GM19455 (cell line): ENCODE measurements around the gene RSPH9.
A peak's percentile ranks its signal among the peaks of the same experiment; 100 is the strongest.

Experiments
- ATAC-seq: cut with Tn5 transposase; IDR thresholded peaks from one replicate; pipeline ENCODE4 v1.9.1; 2021; ENCODE audit not compliant: unreplicated experiment

Gene RSPH9

DNA sequence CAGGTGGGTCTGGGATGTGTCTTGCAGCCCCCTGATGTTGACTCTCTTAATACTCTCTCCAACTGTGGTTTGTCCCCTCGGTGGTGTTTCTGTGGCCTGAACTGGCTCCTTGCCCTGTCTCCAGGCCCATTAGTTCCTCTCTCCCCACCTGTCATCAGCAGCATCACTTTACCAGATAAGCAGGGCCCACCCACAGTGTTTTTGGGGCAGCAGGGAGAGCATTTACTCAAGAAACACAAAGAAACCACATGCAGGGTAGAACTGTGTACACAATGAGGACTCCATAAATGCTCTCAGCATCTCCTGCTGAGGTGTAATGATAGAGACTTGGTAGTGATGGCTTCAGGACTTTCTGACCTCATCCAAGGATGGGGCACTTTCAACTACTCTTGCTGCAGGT, 62.9 kb downstream of the RSPH9 start:
- no peak for ATAC-seq

DNA sequence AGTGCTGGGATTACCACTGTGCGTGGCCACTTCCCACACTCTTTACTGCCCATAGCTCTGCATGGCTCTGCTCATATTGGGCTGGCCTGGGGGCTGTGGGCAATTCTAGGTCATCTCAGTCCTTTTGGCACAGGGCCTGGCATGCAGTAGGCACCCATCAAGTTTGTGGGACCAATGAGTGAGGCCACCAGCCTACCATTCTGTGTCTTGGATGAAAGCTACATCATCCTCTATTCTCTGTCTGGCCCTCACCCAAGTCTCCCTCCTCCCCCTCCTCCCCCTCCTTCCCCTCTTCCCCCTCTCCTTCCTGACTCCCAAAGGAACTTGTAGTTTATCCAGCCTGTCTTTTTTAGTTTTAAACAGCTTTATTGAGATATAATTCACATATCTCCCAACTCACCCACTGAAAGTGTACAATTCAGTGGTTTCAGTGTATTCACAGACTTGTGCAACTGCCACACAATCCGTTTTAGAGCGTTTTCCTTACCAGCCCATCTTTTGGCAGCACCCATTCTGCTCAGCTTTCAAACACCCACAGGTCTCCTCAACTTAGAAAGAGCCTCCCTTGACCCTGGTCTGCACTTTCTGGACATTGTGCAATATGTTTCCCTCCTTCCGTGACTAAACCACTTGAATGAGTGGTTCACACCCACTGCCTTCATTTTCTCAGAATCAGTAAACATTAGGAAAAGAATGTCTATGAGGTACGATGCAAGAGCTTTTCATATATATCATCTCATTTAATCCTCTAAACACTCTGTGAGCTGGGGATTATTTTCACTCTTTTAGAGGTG, 64.2 kb downstream of the RSPH9 start:
- no peak for ATAC-seq

DNA sequence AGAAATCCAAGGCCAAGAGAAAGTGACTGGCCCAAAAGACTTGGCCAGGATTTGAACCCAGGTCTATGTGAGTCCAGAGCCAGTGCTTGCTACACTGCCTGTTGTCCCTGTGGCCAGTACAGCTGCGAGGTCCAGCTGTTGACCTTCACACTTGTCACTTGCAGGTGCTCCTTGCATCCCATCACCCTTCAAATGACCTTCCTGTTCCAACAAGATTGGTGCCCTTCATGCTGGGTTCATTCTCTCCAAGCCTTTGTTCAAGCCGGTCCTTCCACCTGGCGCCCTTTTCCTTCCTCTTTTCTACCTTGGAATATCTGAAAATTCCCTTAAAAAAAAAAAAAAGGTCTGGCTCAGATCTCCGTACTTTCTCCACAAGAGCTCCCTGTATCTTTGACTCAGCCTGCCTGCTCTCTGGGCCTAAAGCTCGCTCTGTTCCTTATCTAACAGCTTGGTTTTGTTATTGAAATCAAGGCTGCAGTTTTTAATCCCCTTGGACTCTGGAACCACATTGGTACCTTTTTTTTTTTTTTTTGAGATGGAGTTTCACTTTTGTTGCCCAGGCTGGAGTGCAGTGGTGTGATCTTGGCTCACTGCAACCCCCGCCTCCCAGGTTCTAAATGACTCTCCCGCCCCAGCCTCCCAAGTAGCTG, 64.9 kb downstream of the RSPH9 start:
- ATAC-seq, result no peak

DNA sequence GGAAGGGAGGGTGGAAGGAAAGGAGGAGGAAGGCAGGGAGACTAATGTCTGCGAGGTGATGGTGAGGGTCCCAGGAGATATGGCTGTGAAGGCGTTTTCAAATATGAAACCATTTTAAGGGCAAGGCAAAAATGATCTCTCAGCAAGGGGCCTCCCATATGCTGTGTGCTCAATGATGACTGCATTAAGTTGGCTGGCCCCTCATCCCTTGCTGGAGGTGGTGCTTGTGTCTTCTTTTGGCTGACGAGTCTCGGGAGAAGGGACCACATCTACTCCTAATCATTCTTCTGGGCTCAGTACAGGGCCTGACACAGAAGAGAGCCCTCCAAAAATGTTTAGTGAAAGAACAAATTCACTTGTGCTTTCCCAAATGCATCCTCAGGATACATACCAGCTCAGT, 65.7 kb downstream of the RSPH9 start:
- no peak for ATAC-seq

DNA sequence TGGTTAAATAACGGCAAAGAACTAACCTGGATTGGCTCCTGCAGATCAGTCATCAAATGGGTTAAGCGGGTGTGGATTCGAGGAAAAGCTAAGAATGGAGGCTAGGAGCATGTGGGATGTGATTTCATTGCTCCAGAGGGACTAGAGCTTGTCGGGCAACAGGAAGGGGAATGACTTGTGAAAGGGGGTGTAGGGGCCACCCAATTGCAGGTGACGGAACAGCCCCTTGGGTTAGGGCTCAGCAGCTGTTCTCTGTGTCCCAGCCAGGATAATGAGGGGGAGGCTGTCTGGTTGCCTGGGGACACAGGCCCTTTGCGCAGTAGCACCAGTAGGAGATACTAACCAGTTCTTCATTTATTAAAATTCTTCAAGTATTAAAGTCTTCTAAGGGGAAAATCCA, 67.7 kb downstream of the RSPH9 start:
- ATAC-seq, result no peak

DNA sequence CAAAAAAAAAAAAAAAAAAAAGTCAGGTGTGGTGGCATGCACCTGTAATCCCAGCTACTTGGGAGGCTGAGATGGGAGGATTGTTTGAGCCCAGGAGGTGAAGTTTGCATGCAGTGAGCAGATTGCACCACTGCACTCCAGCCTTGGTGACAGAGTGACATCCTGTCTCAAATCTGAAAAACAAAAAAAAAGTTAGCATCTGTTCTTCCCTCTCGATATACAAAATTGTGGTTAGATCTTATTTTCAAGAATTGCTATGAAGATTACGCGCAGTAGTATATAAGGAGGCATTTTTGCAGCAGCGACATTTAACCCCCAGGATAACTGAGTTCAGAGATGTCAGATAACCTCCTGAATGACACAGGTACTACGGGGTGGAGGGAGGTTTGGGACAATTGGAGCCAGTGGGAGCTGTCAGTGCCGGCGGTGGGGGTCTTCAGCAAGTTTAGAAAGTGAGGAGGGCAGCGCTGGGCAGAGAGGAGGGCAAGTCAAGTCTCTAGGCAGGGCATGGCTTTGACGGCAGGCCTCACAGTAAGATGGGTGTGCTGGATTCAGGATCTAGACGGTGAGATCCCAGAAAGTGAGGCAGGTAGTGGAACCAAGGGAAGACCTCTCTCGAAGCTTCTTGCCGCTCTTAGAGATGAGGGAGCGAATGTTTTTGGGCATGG, 68.9 kb downstream of the RSPH9 start:
- ATAC-seq, result no peak

DNA sequence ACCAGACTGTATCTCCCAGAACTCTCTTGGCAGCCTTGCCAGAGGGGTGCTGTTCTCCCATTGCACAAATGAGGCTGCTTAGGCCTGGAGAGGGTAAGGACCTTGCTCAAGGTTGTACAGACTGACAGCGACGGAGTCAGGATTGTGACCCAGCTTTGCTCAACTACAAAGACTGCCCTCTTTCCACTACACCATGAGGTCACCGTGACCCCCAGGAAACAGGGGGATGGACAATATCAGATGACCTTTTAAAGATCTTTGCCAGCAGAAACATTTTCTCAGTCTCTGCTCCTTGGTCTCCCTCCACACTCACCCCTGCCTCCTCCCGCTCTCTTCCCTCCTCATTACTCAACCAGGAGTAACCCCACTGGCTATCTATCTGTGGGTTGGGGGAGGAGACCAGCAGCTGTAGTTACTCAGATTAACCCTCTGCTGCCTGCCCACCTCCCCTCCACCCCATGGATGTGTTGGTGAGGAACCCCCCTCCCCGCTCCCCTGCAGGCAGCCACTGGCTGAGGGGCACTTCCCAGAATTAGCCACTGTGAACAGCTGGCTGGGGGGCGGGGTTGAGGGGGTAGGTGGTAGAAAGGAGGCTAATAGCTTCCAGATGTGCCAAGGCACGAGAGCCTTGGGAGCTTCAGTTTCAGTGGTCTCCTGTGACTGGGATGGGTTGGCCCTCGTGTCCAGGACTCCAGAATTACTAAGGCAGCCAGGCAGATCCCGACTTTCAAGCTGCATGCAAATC, 69.6 kb downstream of the RSPH9 start:
- ATAC-seq, result peak; percentile 8

DNA sequence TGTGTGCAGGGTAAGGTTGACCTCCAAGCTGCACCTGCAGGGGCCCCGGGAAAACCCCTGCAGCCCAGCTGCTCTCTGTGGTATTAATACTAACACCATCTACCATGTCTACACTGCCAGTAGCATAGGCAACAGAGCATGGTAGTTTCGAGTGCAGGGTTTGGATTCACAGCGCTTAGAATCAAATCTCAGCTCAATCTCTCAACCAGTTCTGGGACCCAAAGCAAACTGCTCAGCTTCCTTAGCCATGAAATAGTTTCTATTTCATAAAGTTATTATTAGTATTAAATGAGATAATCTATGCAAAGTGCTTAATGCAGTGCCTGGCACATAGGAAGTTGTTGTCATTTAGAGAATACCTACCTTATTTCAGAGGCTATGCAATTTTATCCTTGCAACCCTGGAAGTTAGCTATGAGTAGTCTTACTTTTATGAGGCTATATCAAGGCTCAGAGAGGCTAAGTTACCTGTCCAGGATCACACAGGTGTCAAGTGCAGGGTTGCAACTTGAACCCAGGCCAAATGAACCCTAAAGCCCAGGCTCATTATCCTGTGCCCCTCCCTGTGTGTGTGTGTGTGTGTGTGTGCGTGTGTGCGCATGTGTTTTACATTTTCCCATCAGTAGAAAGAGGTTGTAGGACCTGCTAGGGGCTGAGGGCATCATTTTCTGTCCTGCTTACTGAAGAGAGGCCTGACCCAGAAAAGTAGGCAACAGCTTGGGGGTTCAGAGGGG, 70.4 kb downstream of the RSPH9 start:
- ATAC-seq, result peak; percentile 90

DNA sequence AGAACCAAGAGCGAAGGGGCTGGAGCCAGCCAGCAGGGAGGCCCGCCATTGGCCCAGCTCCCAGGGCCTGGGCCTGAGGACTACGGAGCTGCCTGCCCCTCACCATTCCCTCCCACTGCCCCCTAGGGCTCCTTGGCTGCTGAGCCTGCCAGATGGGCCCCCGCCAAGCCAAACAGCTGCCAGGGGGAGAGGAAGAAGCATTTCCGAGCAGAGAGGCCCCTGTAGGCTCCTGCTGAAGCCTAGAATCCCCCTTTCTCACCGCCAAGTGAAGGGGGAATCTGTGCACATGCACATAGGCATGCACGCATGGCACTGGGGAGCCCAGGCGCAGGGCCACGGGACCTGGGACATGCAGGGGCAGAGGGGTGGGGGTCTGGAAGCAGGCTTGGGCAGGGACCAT, 71.3 kb downstream of the RSPH9 start:
- no peak for ATAC-seq

DNA sequence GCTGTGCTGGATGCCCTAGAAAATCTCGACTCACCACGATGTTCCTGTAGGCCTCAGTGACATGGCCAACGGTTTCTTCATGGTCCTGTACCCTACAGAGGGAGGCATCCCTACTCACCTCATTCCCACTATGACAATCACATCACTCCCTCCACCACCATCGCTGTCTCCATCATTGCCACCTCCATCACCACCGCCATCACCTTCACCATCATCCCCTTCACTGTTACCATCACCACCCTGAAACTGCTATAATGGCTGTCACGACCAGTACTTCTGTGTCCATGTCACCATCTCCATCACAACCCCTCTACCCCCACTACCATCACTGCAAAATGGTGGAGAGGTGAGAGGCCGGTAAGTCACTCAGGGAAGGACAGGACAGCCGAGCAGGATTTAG, 72.6 kb downstream of the RSPH9 start:
- no peak for ATAC-seq

DNA sequence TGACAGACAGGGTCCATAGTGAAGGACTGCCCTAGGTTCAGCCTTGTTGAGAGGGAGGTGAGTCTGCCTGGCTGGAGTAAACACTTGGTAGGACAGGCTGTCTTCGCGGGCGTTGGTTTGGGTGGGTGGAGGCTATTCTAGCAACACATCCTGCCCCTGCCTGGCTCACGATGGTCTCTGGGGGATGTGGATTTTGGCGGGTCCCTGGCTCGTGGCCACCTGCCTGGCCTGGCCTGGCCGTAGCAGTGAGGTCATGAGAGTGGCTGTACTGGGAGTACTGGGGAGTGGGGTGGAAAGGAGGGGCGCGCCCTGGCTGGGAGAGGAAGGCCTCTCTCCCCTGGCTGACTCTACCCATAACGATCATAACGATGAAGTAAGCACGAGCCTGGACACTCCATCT, 73.0 kb downstream of the RSPH9 start:
- ATAC-seq, result no peak

DNA sequence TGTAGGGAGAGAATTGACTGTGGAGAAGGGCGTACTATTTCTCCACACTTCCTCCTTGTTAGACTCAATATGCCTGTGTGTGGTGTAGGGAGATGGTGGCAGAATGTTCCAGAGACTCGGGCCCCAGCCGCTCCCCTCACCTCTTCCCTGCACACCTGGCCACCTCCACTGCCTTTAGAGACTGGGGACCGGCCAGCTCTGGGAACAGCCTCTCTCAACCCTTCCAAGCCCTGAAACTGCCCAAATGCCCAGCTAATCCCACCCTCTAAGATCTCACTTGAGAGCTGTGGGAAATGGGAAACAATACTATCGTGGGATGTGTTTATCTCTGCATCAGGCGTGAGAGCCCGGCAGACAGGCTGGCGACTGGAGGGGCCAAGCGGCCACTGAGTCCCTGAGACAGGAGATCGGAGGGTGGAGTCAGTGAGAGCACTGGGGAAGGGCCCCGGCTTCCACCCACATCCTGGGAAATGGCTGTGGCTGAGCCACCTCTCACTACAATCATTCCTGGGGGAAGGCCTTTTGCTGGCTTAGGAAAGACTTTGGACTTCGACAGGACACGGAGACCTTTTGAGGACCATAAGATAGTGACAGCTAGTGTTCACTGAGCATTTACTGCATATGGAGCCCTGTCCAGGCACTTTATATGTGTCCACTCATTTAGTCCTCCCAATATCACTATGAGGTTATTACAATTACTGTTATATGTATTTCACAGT, 73.7 kb downstream of the RSPH9 start:
- no peak for ATAC-seq

DNA sequence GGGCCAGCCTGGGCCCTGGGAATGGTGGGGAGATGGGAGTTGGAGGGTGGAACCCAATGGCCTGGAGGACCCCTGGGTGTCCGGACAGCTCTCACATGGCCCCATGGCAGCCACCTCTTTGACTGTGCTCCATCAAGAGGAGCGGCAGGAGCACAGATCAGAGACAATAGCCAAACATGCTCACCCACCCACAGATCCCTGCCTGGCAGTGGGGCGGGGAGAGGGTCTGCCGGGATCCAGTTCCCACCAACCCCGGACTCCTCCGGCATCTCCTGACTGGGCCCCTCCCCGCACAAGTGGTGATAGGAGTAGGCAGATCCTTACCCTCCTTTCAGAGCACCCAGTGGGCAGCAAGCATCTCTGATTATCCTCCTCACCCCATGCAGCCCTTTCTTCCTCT, 74.7 kb downstream of the RSPH9 start:
- ATAC-seq, result no peak

DNA sequence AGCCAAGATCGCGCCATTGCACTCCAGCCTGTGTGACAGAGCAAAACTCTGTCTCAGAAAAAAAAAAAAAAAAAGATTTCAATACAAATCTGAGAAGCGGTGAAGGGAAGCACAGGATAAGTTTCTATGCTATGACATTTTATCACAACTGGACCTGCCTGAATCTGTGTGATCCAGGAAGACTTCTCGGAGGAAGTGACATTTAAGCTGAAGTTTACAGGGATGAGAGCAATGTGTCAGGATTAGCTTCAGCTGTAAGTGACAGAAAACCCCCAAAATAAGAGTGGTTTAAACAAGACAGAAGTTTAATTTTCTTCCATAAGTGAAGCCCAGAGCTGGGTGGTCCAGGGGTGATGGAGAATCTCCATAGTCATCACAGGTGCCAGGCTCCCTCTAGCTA, 76.2 kb downstream of the RSPH9 start:
- no peak for ATAC-seq
